ENCODE measurements around the gene TRIL. TPM values are rescaled to one million over a fixed set of nuclear protein-coding genes. Genes with fewer than 3 reads are reported as not detected.
A peak's percentile ranks its signal among the peaks of the same experiment; 100 is the strongest.

TRIL gene
- total and polyA plus RNA-seq, 8 donors = 0.92 to 26.1 (median 1.3) TPM; not detected in 1

DNA sequence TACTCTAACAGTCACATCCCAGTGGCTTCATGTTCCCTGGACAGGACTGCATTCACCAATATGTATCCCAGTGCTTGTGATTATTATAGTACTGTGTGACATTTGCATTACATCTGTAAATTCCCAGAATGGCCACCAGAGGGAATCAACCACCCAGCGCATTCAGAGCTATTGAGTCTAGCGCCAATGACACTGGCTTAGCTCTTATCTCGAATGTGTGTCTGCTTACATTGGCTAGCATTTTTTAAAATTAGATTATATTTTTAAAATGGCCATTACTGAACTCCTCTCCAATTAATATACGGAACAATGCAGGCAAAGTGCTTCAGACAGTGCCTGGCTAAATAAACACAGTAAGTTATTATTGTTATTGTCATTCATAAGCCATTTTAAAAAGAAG lies 36.3 kb downstream of the TRIL start:
- DNase-seq = peak; percentile 52 to 87
- TF ChIP-seq, protein P1, sequence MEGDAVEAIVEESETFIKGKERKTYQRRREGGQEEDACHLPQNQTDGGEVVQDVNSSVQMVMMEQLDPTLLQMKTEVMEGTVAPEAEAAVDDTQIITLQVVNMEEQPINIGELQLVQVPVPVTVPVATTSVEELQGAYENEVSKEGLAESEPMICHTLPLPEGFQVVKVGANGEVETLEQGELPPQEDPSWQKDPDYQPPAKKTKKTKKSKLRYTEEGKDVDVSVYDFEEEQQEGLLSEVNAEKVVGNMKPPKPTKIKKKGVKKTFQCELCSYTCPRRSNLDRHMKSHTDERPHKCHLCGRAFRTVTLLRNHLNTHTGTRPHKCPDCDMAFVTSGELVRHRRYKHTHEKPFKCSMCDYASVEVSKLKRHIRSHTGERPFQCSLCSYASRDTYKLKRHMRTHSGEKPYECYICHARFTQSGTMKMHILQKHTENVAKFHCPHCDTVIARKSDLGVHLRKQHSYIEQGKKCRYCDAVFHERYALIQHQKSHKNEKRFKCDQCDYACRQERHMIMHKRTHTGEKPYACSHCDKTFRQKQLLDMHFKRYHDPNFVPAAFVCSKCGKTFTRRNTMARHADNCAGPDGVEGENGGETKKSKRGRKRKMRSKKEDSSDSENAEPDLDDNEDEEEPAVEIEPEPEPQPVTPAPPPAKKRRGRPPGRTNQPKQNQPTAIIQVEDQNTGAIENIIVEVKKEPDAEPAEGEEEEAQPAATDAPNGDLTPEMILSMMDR (IDR thresholded peaks at IDR 0.05) = peak in 5 of 7 experiments; percentile 79 to 93 (median 90)
- TF ChIP-seq POLR2AphosphoS5 (IDR thresholded peaks at IDR 0.05) = no peak
- no peak for TF ChIP-seq POLR2A (IDR thresholded peaks at IDR 0.05)
- Histone ChIP-seq H3K27me3 (peaks cover 0 to 12% (median 0%) of the 10 kb centered on the region in 3 donors), H3K27ac (no peak overlapping the region), H3K36me3 (no peaks in the 10 kb centered on the region), H3K4me3 (no peak overlapping the region), H3K9me3 (no peaks in the 10 kb centered on the region), H3K4me1 (peaks cover 0 to 19% (median 17%) of the 10 kb centered on the region in 4 donors)
- 0 to 1% (median 0%) methylated on average over 4 of the region's 4 CpGs for WGBS, 5 donors
- intact Hi-C loops (cut with DNase I; ENCODE audit: low total_unique reads) = loop anchor here (2.0 to 10.0 kb wide), 2 partner anchors 187 to 483 kb away; no protein-coding TSS in a partner anchor

DNA sequence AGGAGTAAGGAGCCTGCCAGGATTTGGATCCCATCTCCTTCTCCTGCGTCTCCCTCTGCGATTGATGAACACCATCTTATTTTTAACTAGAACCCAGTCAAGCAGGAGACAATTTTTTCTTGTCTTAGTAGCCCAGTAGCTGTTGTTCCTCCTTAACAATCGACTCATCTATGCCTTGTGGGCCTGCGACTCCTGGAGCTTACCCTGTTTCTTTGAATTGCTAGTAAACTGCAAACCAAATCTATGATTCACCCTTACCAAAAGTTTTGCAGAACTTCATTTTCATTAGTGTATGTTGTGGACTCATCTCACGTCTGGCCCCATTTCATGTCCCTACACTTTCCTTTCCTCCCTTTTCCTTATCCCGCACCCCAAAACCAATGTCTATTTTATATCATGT lies 37.7 kb downstream of the TRIL start:
- intact Hi-C loops (cut with DNase I; ENCODE audit: low total_unique reads) = loop anchor here (10.0 kb wide), 1 partner anchor 484 kb away; no protein-coding TSS in a partner anchor
- no peak for DNase-seq
- TF ChIP-seq, protein P1 (IDR thresholded peaks at IDR 0.05) = no peak
- TF ChIP-seq POLR2A (IDR thresholded peaks at IDR 0.05) = no peak
- no peak for TF ChIP-seq EP300 (IDR thresholded peaks at IDR 0.05)
- TF ChIP-seq POLR2AphosphoS5 (IDR thresholded peaks at IDR 0.05) = no peak
- Histone ChIP-seq H3K4me1 (peaks cover 0 to 13% (median 12%) of the 10 kb centered on the region in 4 donors), H3K27ac (no peak overlapping the region), H3K27me3 (peaks cover 0 to 4% (median 0%) of the 10 kb centered on the region in 3 donors), H3K4me3 (no peak overlapping the region), H3K36me3 (no peaks in the 10 kb centered on the region), H3K9me3 (no peaks in the 10 kb centered on the region)
- 88 to 94% (median 91%) methylated on average over 6 of the region's 6 CpGs for WGBS, 5 donors

DNA sequence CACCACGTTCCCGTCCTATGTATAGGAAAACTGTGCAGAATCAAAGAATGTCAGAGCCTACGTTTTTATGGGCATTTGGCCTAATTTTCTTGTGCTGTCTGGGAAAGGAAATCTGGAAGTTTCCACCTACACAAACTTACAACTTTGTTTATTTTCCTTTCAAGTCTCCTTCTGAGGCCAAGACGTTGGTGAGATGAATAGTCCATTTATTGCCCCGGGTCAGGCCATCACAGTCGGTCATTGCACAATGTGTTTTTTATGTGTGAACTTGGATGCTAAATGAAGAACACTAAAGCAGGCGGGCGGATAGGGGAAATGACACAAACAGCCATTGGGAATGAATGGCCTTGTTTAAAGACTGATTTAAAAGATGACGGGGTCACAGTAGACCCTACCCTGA lies 38.6 kb downstream of the TRIL start:
- no peak overlapping the region for H3K4me3 ChIP-seq
- no peak for DNase-seq
- H3K27ac ChIP-seq = no peak overlapping the region
- intact Hi-C loops (cut with DNase I; ENCODE audit: low total_unique reads) = no loop called here
- peaks cover 0 to 13% (median 12%) of the 10 kb centered on the region in 4 donors for H3K4me1 ChIP-seq
- H3K9me3 ChIP-seq = no peaks in the 10 kb centered on the region
- TF ChIP-seq EP300 (IDR thresholded peaks at IDR 0.05) (no peak), POLR2AphosphoS5 (IDR thresholded peaks at IDR 0.05) (no peak), POLR2A (IDR thresholded peaks at IDR 0.05) (no peak)
- TF ChIP-seq, protein P1 (IDR thresholded peaks at IDR 0.05) = no peak
- no peaks in the 10 kb centered on the region for H3K36me3 ChIP-seq
- no peaks in the 10 kb centered on the region for H3K27me3 ChIP-seq
- 55 to 59% (median 58%) methylated on average over 9 of the region's 9 CpGs for whole genome bisulfite sequencing, 5 donors

DNA sequence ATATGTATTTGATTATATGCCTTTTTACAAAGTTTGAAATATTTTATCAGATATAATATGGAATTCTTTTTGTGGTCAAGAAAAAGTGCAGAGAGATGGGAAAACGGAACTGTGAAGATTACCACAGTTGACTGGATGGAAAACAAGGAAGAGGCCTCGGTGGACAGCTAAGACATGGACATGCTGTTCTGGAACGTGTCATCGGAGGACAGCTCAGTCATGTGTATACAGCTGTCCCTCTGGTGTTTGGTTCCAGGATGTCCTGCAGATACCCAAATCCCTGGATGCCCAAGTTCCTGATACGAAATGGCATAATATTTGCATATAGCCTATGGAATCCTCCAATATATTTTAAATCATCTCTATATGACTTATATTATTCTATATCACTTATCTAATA lies 49.4 kb downstream of the TRIL start:
- Histone ChIP-seq H3K27ac (no peak overlapping the region), H3K4me3 (no peak overlapping the region), H3K4me1 (peaks cover 0 to 12% (median 2%) of the 10 kb centered on the region in 4 donors), H3K9me3 (peaks cover 0 to 10% (median 2%) of the 10 kb centered on the region in 4 donors), H3K27me3 (no peaks in the 10 kb centered on the region), H3K36me3 (no peaks in the 10 kb centered on the region)
- TF ChIP-seq EP300 (IDR thresholded peaks at IDR 0.05) = no peak
- no peak for TF ChIP-seq POLR2AphosphoS5 (IDR thresholded peaks at IDR 0.05)
- TF ChIP-seq, protein P1 (IDR thresholded peaks at IDR 0.05) = no peak
- TF ChIP-seq POLR2A (IDR thresholded peaks at IDR 0.05) = no peak
- no peak for DNase-seq
- WGBS, 5 donors = 79 to 90% (median 85%) methylated on average over 5 of the region's 5 CpGs
- intact Hi-C loops (cut with DNase I; ENCODE audit: low total_unique reads) = no loop called here

Measured in stomach (tissue), 9 donors.